Measurements from ENCODE around the gene NLRC3.

GRCh38 chr16:3607634-3608033 is 30.4 kb upstream of the NLRC3 start:
- no peak for TF ChIP-seq CTCF (IDR thresholded peaks at IDR 0.05; ENCODE audit: insufficient read depth, low read length)
- no peak for TF ChIP-seq POLR2AphosphoS5 (IDR thresholded peaks at IDR 0.05; ENCODE audit: low read depth)
- no peak for TF ChIP-seq REST (IDR thresholded peaks at IDR 0.05; ENCODE audit: insufficient replicate concordance, low read depth)

Data from HL-60 (cell line).